Measurements from ENCODE around the gene XDH. TPM values are rescaled to one million over a fixed set of nuclear protein-coding genes. Genes with fewer than 3 reads are reported as not detected.

The XDH gene
- total RNA-seq, 1 experiment from 2014 or later = 1.4 TPM

DNA sequence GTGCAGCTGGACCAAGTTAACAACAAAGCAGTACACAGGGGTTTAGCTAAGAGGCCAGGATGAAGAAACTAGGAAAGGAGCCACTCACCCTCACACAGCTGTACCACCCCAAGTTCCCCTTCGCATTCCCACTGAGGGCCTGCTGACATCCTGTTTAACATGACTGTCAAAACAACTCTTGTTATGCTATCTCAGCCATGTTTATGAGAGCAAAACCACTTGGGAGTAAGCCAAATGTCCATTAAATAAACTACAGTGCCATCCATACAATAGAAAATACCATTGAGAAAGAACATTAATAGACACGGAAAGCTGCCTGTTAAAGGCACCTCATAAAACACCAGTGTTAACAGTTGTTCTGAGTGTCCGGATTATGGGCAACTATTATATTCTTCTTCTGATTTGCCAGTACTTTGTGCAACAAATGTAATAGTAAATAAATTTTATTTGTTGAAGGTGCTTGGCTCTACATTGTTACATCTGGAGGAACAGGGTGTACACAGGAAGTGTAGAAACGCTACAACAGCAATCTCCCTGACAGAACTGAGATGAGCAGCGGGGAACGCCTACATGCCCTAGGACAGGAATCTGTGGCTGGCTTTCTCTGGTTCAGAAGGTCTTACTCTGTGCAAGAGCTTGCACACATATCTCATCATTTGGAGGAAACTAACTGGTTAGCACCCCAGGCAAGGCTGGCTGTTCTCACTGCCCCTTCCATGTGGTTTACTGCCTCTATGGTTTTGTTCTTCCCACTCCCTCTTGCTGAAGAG is 95.0 kb downstream of the XDH start:
- Histone ChIP-seq H3K36me3 (ENCODE audit: control insufficient read depth, insufficient read depth, low read length) (no peaks in the 10 kb centered on the region), H3K4me1 (no peaks in the 10 kb centered on the region), H3K4me3 (ENCODE audit: low read depth, low read length) (no peak overlapping the region), H3K27me3 (replicated peaks; ENCODE audit: control insufficient read depth, insufficient read depth, low read length) (no peaks in the 10 kb centered on the region), H3K9me3 (no peaks in the 10 kb centered on the region)
- intact Hi-C loops (cut with micrococcal nuclease; ENCODE audit: unreplicated experiment) = no loop called here
- TF ChIP-seq, protein P1, sequence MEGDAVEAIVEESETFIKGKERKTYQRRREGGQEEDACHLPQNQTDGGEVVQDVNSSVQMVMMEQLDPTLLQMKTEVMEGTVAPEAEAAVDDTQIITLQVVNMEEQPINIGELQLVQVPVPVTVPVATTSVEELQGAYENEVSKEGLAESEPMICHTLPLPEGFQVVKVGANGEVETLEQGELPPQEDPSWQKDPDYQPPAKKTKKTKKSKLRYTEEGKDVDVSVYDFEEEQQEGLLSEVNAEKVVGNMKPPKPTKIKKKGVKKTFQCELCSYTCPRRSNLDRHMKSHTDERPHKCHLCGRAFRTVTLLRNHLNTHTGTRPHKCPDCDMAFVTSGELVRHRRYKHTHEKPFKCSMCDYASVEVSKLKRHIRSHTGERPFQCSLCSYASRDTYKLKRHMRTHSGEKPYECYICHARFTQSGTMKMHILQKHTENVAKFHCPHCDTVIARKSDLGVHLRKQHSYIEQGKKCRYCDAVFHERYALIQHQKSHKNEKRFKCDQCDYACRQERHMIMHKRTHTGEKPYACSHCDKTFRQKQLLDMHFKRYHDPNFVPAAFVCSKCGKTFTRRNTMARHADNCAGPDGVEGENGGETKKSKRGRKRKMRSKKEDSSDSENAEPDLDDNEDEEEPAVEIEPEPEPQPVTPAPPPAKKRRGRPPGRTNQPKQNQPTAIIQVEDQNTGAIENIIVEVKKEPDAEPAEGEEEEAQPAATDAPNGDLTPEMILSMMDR (IDR thresholded peaks at IDR 0.05; ENCODE audit: insufficient read depth in 1 of 2, low read depth in 1 of 2, low read length in 1 of 2, severe bottlenecking in 1 of 2, unreplicated experiment in 1 of 2) = no peak
- H3K4me3 Mint-ChIP-seq (ENCODE audit: unreplicated experiment) = no peak overlapping the region
- CTCF ChIA-PET = no interaction called here
- peaks cover 7% of the 10 kb centered on the region for H3K27me3 Mint-ChIP-seq (ENCODE audit: insufficient read depth, unreplicated experiment)
- no peak overlapping the region for H3K27ac Mint-ChIP-seq (ENCODE audit: unreplicated experiment)
- no TSS peak for BruUV-seq (replicated peaks)
- no peaks in the 10 kb centered on the region for H3K9me3 Mint-ChIP-seq (ENCODE audit: unreplicated experiment)
- POLR2A ChIA-PET = no interaction called here
- no peaks in the 10 kb centered on the region for H3K36me3 Mint-ChIP-seq (ENCODE audit: insufficient read depth, unreplicated experiment)
- H3K4me1 Mint-ChIP-seq (ENCODE audit: low read depth, unreplicated experiment) = peaks cover 6% of the 10 kb centered on the region
- DNase-seq = no peak

DNA sequence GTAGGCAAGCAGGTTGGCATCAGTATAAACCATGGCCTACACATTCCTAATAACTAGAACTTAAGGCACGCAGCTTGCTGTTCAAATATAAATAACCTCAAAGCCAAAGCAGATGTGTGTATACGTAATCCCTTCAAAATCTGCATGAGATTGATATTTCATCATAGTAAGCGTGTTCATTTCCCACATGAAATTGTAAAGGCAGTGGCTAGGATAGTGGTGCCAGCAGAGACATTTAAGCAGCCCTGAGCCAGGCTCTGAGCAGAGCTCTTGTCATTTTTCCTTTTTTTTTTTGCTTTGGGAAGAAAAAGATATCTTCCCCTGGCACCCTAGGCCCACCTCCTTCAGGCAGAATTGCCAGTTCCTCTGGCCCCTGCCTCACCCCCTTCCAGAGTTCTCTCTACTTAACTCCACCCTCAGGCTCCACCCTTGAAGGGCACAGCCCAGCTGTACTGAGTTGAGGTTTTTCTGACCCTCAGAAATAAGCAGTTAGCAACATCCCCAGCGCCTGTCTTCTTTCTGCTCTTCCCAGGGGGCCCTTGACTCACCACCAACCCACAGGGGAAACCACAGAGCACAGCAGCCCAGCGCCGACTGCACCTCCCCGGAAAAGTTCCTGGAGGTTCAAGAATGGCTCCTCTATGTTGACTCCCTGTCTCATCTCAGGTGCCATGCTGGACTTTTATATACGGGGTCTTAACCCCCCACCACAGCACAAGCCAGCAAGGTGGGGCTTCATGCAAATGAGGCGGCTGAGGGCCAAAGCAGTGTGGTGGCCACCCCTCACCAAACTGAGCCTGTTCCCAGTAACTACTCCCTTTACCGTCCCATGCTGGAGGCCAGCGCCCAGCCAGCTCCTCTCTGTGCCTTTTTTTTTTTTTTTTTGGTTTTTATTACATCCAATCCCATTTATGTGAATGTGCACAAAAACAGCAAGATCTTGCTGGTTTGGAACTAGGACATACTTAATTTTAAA is 95.9 kb downstream of the XDH start:
- H3K4me3 ChIP-seq (ENCODE audit: low read depth, low read length) = no peak overlapping the region
- H3K4me1 ChIP-seq = no peaks in the 10 kb centered on the region
- Mint-ChIP-seq H3K27me3 (ENCODE audit: insufficient read depth, unreplicated experiment) (peaks cover 7% of the 10 kb centered on the region), H3K9me3 (ENCODE audit: unreplicated experiment) (no peaks in the 10 kb centered on the region), H3K4me3 (ENCODE audit: unreplicated experiment) (no peak overlapping the region), H3K4me1 (ENCODE audit: low read depth, unreplicated experiment) (peaks cover 6% of the 10 kb centered on the region), H3K36me3 (ENCODE audit: insufficient read depth, unreplicated experiment) (no peaks in the 10 kb centered on the region), H3K27ac (ENCODE audit: unreplicated experiment) (no peak overlapping the region)
- no TSS peak for BruUV-seq (replicated peaks)
- no peaks in the 10 kb centered on the region for H3K36me3 ChIP-seq (ENCODE audit: control insufficient read depth, insufficient read depth, low read length)
- TF ChIP-seq, protein P1 (IDR thresholded peaks at IDR 0.05; ENCODE audit: insufficient read depth in 1 of 2, low read depth in 1 of 2, low read length in 1 of 2, severe bottlenecking in 1 of 2, unreplicated experiment in 1 of 2) = no peak
- intact Hi-C loops (cut with micrococcal nuclease; ENCODE audit: unreplicated experiment) = no loop called here
- no peaks in the 10 kb centered on the region for H3K27me3 ChIP-seq (replicated peaks; ENCODE audit: control insufficient read depth, insufficient read depth, low read length)
- no peak for DNase-seq
- H3K9me3 ChIP-seq = no peaks in the 10 kb centered on the region
- CTCF ChIA-PET = no interaction called here
- POLR2A ChIA-PET = no interaction called here

DNA sequence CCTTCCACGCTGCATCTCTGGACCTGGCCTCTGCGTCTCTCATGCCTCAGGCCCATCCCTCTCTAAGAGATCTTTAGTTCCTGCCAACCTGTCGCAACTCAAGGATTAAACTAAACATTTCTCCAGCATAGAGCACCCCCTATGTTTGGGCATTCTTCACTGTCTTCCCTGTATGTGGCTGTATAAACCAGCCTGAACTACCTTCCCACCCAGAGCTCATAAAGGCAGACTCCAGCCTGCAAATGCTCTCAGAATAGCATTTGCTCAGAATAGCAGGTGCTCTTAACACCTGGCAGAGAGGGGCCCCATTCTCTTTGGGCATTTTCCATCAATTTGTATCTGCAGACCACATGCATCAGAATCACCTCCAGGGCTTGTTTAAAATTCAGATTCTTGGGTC is 97.1 kb downstream of the XDH start:
- no peak overlapping the region for H3K27ac Mint-ChIP-seq (ENCODE audit: unreplicated experiment)
- peaks cover 6% of the 10 kb centered on the region for H3K27me3 Mint-ChIP-seq (ENCODE audit: insufficient read depth, unreplicated experiment)
- DNase-seq = no peak
- H3K36me3 Mint-ChIP-seq (ENCODE audit: insufficient read depth, unreplicated experiment) = no peaks in the 10 kb centered on the region
- peaks cover 2% of the 10 kb centered on the region for H3K4me1 Mint-ChIP-seq (ENCODE audit: low read depth, unreplicated experiment)
- intact Hi-C loops (cut with micrococcal nuclease; ENCODE audit: unreplicated experiment) = no loop called here
- ChIA-PET POLR2A (no interaction called here), CTCF (no interaction called here)
- H3K9me3 Mint-ChIP-seq (ENCODE audit: unreplicated experiment) = no peaks in the 10 kb centered on the region
- Histone ChIP-seq H3K9me3 (no peaks in the 10 kb centered on the region), H3K4me1 (no peaks in the 10 kb centered on the region), H3K4me3 (ENCODE audit: low read depth, low read length) (no peak overlapping the region), H3K36me3 (ENCODE audit: control insufficient read depth, insufficient read depth, low read length) (no peaks in the 10 kb centered on the region), H3K27me3 (replicated peaks; ENCODE audit: control insufficient read depth, insufficient read depth, low read length) (no peaks in the 10 kb centered on the region)
- TF ChIP-seq, protein P1 (IDR thresholded peaks at IDR 0.05; ENCODE audit: insufficient read depth in 1 of 2, low read depth in 1 of 2, low read length in 1 of 2, severe bottlenecking in 1 of 2, unreplicated experiment in 1 of 2) = no peak
- no TSS peak for BruUV-seq (replicated peaks)
- no peak overlapping the region for H3K4me3 Mint-ChIP-seq (ENCODE audit: unreplicated experiment)
